Left lung (tissue), 10 donors: ENCODE measurements around the gene RRAGD. TPM values are rescaled to one million over a fixed set of nuclear protein-coding genes. Genes with fewer than 3 reads are reported as not detected.

Experiments used
- ATAC-seq: fragments of 200-7000 bp; cut with Tn5 transposase; one replicate; pipeline ENCODE4 v1.9.1; 2020; ENCODE audit warnings: moderate library complexity
- DNase-seq, 4 donors: peaks; one replicate each; pipeline ENCODE4 v3.0.0-alpha.2; 2013 to 2020
- H3K27ac ChIP-seq, 2 donors: fragments of 200-600 bp; sonication (generic) in 1 of 2; one replicate each; pipeline versions ENCODE4 v1.5.0 to v1.8.0; 2020 to 2021
- H3K27me3 ChIP-seq, 2 donors: fragments of 200-600 bp; sonication (generic) in 1 of 2; one replicate each; pipeline versions ENCODE4 v1.5.0 to v1.8.0; 2020 to 2021
- H3K36me3 ChIP-seq, 2 donors: fragments of 200-600 bp; sonication (generic) in 1 of 2; one replicate each; pipeline versions ENCODE4 v1.5.0 to v1.8.0; 2020 to 2021
- H3K4me1 ChIP-seq, 2 donors: fragments of 200-600 bp; one replicate each; pipeline ENCODE4 v1.8.0; 2021
- H3K4me3 ChIP-seq, 2 donors: fragments of 200-600 bp; sonication (generic) in 1 of 2; one replicate each; pipeline versions ENCODE4 v1.5.0 to v1.8.0; 2020 to 2021; ENCODE audit warnings: mild to moderate bottlenecking in 1 of 2
- H3K9me3 ChIP-seq, 2 donors: fragments of 200-600 bp; sonication (generic) in 1 of 2; one replicate each; pipeline versions ENCODE4 v1.5.0 to v1.8.0; 2020 to 2021
- CTCF ChIP-seq, 2 donors: fragments of 200-600 bp; sonication (generic) in 1 of 2; IDR thresholded peaks; one replicate each; pipeline versions ENCODE4 v1.5.0 to v1.8.0; 2021; ENCODE audit warnings: antibody characterized with exemption in 2 of 2
- intact Hi-C, 2 donors: fragments of 100-400 bp; cut with DNase I; formaldehyde crosslinking; loops; one replicate each; pipeline versions ENCODE4 v1.11.2 to v1.14.2; 2022
- polyA plus RNA-seq, 6 donors: library from polyadenylated mRNA; unstranded; fragments of 120-200 nt; gene quantifications; one replicate each; pipeline ENCODE4 v1.2.1, GENCODE V29; 2013; ENCODE audit not compliant: insufficient read length in 6 of 6
- total RNA-seq, 2 donors: library from RNA; stranded (reverse); fragmentation: NEBNext Ultra II Directional; extraction: Animal tissue kit (Norgen Biotek cat#: 25700); gene quantifications; one replicate each; pipeline ENCODE4 v1.2.1, GENCODE V29; 2021
- donor health status: DM: no; HTN: yes; CAD: no.
- donor health status: DM: no; HTN: no; CAD: no.

Gene RRAGD
- total and polyA plus RNA-seq, 8 donors, result 2.3 to 47.6 (median 3.0) TPM

GRCh38 chr6:89361171-89361570, 50.9 kb downstream of the RRAGD start:
- DNase-seq (no peak), ATAC-seq (no peak)
- Histone ChIP-seq H3K9me3 (no peaks in the 10 kb centered on the region), H3K36me3 (no peaks in the 10 kb centered on the region), H3K27ac (peak overlapping the region in 1 of 2 donors; percentile 16), H3K4me3 (no peak overlapping the region), H3K4me1 (peaks cover 0 to 19% of the 10 kb centered on the region in 2 donors), H3K27me3 (no peaks in the 10 kb centered on the region)
- intact Hi-C loops, result loop anchor here in 1 of 2 donors (10.0 kb wide), 1 partner anchor 46 kb away; the partner anchor contains the start of gene GABRR2
- no peak for TF ChIP-seq CTCF (IDR thresholded peaks at IDR 0.05)

GRCh38 chr6:89360415-89360999, 51.6 kb downstream of the RRAGD start:
- ATAC-seq, result peak; percentile 15
- intact Hi-C loops, result loop anchor here in 1 of 2 donors (10.0 kb wide), 1 partner anchor 46 kb away; the partner anchor contains the start of gene GABRR2
- H3K27me3 ChIP-seq, result no peaks in the 10 kb centered on the region

GRCh38 chr6:89359561-89359960, 52.5 kb downstream of the RRAGD start:
- Histone ChIP-seq H3K4me1 (peaks cover 0 to 16% of the 10 kb centered on the region in 2 donors), H3K9me3 (no peaks in the 10 kb centered on the region), H3K36me3 (no peaks in the 10 kb centered on the region), H3K27ac (no peak overlapping the region), H3K27me3 (no peaks in the 10 kb centered on the region), H3K4me3 (no peak overlapping the region)
- no peak for DNase-seq
- no peak for TF ChIP-seq CTCF (IDR thresholded peaks at IDR 0.05)
- intact Hi-C loops, result no loop called here
- ATAC-seq, result no peak

More at GRCh38 chr6:89360415-89360999, 51.6 kb downstream of the RRAGD start:
- no peak overlapping the region for H3K4me3 ChIP-seq
- no peak for TF ChIP-seq CTCF (IDR thresholded peaks at IDR 0.05)
- no peak for DNase-seq
- peak overlapping the region in 1 of 2 donors; percentile 16 for H3K27ac ChIP-seq
- no peaks in the 10 kb centered on the region for H3K36me3 ChIP-seq
- H3K9me3 ChIP-seq, result no peaks in the 10 kb centered on the region
- peaks cover 0 to 19% of the 10 kb centered on the region in 2 donors for H3K4me1 ChIP-seq

GRCh38 chr6:89357390-89357789, 54.7 kb downstream of the RRAGD start:
- intact Hi-C loops, result no loop called here

More at GRCh38 chr6:89357390-89357789, 54.7 kb downstream of the RRAGD start:
- H3K27me3 ChIP-seq, result no peaks in the 10 kb centered on the region
- H3K36me3 ChIP-seq, result no peaks in the 10 kb centered on the region
- H3K4me1 ChIP-seq, result peaks cover 0 to 23% of the 10 kb centered on the region in 2 donors
- ATAC-seq, result no peak
- H3K9me3 ChIP-seq, result no peaks in the 10 kb centered on the region
- TF ChIP-seq CTCF (IDR thresholded peaks at IDR 0.05), result no peak
- DNase-seq, result no peak
- H3K4me3 ChIP-seq, result peak overlapping the region in 1 of 2 donors; percentile 12
- peak overlapping the region in 1 of 2 donors; percentile 42 for H3K27ac ChIP-seq
